KBM-7 (cell line): ENCODE results near the gene SUSD3.
A peak's percentile ranks its signal among the peaks of the same experiment; 100 is the strongest.
"Not testable (repeated sequence)": the region's sequence is repeated elsewhere in the genome, so short reads cannot be mapped to it uniquely, and the experiment has no call there.

Source experiments
- DNase-seq: peaks from one replicate; pipeline ENCODE4 v3.0.0-alpha.2; 2015
- in situ Hi-C: fragments of 300-500 bp; cut with MboI; formaldehyde crosslinking; loops from 2 replicates; pipeline ENCODE4 v1.14.3; 2020; ENCODE audit warnings: low sequenced_read_pairs, low pct_unique_long_range_greater_than_20kb, mixed read lengths

The SUSD3 gene

DNA sequence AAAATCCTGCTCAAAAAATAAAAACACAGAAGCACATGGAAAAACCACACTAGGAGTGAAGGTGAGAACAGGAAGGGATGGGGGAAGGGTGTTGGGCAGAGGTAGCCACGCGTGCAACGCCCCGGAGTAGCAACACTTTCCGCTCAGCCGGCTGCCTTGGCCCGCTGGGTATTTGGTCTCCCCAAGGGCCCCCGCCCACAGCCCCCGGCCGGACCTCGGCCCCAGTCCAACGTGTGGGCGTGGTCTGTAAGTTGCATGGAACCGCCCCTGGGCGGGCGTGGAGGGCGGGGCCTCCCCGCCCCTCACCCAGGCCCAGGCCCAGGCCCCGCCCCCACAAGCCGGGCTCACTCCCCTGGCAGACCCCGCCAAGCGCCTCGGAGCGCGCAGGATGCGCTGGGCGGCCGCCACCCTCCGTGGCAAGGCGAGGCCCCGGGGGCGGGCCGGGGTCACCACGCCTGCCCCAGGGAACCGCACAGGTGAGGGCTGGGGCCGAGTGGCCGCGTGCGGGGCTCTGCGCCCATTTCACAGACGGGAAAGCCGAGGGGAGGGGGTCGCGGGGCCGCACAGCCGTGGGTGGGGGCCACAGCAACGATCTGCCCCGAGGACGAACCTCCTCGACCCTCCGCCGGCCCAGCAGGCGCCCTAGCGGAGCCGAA lies at the start of gene SUSD3:
Gene SUSD3, plus strand, starts transcription at position 347 of the 656 bp plus-strand sequence. Its CDS starts 42 bp downstream, at position 389.
- peak; percentile 64 for DNase-seq
- in situ Hi-C loops = no loop called here

DNA sequence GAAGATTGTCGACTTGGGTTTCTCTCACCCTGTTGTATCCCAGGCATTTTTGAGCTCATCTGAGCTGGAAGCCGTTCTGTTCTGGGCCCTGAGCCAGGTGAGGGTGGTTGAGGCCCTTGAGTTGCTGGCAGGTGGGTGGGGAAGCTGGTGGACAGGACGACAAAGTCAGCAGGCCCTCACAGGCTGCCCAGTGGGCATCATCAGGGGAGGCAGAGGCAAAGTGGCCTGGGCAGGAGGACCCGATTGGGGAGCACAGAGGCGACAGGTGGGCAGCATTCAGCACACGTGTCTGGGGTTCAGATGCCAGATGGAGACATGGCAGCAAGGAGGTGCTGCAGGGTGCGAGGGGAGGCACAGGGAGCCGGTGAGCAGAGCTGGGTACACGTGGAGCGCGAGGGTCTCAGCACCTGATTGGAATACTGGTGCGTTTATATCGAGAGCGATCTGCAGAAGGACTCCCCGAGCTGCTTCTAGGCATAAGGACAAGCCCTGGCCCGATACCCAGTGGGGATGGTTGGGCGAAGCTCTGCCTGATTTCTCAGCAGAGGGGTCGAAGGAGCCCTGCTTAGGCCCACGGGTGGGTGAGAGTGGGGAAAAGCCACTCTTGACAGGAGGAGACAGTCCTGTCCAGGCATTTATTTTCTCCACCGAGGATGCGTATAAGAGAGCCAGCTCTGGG lies 49.0 kb upstream of the SUSD3 start:
- DNase-seq = no peak
- in situ Hi-C loops = no loop called here

DNA sequence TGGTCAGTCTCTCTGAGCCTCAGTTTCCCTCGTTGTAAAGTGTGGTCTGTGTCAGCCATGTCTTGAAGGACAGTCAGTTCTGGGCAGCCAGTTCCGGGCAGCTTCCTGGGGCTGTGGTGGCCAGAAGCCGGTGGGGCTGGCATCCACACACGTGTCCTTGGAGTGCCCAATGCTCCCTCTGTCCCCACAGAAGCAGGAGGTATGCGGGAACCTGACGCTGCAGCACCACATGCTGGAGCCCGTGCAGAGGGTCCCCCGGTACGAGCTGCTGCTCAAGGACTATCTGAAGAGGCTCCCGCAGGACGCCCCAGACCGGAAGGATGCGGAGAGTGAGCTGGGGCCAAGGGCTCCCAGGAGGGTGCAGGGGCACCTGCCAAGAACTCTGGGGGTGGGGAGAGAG lies 48.4 kb upstream of the SUSD3 start:
- DNase-seq = no peak
- in situ Hi-C loops = no loop called here

DNA sequence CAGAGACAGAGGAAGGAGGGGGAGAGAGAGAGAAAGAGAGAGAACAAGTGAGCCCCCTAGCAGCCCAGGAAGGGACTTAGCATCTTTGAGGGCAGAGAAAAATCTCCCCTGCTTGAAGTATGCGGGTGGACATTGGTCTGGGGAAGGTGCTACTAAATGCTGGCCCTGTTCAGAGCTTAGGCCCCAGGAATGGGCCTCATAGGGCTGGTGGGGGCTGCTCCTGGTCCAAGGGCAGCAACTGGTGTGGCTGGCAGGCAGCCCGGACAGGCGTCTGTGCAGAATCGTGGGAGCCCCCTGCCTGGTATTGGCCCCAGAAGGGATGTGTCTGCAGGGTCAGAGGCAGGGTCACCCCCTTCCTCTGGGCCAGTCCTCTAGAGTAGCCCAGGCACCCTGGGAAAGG lies 47.8 kb upstream of the SUSD3 start:
- DNase-seq = no peak
- in situ Hi-C loops = no loop called here

DNA sequence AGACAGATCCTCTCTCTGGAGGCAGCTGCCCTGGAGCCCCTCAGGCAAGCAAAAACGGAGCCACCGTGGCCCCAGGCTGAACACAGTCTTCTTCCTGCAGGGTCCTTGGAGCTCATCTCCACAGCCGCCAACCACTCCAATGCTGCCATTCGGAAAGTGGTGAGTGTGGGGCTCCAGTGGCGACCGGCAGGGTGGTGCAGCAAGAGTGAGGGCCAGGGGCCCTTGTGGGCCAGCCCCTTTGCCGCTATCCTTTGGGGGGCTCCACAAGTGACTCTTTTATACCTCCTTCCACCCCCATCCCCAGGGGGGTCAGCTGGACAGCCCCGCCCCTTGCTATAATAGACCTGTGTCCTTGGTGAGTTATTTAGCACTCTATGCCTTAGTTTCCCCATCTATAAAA lies 47.4 kb upstream of the SUSD3 start:
- no peak for DNase-seq
- in situ Hi-C loops = no loop called here

DNA sequence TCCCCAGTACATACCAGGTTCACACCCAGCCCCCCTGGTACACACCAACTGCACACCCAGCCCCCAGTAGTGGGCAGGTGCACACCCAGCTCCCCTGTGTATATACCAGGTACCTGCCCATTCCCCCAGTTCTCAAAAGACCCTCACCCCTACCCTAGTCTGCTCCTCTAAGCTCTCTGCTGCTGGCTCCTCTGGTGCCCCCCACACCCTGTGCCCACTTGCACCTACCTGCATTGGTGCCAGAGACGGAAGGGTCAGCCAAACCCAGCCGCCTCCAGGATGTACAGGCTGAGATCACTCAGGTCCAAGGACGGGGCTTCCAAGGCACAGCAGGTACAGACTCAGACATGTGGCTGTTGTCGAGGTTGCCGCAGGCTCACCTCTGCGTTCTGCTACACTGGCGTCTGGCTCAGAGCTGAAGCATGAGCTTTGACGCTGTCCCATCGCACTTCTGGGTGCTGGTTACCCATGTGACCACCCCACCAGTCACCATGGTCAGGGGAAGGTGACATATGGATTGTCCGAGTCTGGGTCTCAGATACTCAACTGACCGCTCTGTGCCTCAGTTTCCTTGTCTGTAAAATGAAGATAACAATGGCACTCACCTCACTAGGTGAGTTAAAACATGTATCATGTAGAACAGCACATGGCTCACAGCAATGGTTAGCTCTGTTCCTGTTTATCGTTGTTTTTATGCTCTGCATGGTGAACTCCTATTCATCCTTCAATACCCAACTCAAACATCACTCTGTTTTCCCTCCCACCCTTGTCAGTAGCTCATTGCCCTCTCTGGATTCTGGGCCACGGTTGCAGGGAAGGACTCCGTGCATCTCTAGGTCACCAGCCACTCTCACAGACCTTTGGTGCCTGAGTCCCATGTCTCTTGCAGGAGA lies 45.3 kb upstream of the SUSD3 start:
- DNase-seq = no peak
- in situ Hi-C loops = no loop called here

DNA sequence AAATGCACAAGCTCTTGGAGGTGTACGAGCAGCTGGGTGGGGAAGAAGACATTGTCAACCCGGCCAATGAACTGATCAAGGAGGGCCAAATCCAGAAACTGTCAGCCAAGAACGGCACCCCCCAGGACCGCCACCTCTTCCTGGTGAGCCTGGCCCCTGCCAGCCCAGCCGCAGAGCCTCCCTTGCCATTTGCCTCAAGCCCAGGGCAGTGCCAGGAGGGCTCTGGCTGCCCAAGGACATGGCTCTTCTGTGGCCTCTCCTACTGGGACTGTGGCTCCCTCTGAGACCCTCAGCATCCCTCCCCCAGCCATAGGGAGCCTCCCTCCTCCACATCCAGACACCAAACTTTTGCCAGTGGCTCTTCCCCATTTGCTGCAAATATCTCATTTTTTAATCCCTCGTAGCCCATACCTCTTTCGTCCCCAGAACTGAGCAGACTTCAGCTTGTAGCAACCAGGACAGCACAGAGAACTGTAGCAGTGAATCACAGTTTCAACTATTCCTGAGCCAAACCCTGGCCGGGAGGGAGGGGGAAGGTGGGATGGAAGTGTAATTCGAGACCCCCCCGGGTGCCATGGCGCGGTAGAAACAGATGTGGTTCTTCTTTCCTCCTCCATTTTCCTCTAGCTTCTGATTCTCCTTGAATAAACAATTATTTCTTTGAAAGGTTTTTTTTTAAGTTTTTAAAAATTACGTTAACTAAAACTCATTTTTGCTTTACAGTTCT lies 44.5 kb upstream of the SUSD3 start:
- in situ Hi-C loops = no loop called here
- DNase-seq = no peak

DNA sequence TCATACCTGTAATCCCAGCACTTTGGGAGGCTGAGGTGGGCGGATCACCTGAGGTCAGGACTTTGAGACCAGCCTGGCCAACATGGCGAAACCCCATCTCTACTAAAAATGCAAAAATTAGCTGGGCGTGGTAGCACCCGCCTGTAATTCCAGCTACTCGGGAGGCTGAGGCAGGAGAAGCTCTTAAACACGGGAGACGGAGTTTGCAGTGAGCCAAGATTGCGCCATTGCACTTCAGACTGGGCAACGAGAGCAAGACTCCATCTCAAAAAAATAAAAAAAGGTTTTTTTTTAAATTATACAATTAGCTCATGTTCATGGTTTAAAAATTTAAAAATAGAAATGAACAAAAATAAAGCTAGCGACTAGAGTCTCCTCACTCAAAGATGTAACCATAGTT lies 43.3 kb upstream of the SUSD3 start:
- DNase-seq, in situ Hi-C loops: not testable (repeated sequence)

DNA sequence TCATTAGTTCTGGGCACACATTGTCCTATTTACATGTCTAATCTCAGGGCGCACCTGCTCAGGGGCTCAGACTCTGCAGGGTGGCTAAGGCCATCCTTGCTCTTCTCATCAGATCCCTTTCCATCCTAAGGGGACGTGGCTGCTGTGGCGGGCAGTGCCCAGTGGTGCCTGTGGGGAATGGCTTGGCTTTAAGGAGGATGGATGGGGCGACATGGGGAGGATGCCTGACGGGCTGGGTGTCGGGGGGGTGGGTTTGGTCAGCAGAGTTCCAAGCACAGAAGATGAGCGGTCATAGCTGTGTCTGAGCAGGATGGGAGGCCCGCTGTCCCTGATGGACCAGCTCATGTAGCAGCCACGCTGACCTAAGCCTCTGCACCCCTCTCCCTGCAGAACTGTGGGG lies 40.9 kb upstream of the SUSD3 start:
- in situ Hi-C loops = no loop called here
- no peak for DNase-seq

DNA sequence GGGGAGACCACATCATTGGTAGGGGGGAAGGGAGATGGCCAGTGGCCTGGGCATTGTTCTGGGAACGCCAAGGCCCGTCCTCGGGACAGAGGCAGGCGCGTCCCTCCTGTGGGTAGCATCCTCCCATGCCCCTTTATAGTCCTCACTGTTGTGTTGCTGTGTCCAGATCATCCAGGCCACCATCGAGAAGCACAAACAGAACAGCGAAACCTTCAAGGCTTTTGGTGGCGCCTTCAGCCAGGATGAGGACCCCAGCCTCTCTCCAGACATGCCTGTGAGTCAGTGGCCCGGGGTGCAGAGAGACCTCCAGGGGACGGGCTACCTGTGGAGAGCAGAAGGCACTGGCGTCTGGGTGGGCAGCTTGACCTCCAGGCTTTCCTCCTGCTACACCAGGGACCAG lies 38.4 kb upstream of the SUSD3 start:
- no peak for DNase-seq
- in situ Hi-C loops = no loop called here

DNA sequence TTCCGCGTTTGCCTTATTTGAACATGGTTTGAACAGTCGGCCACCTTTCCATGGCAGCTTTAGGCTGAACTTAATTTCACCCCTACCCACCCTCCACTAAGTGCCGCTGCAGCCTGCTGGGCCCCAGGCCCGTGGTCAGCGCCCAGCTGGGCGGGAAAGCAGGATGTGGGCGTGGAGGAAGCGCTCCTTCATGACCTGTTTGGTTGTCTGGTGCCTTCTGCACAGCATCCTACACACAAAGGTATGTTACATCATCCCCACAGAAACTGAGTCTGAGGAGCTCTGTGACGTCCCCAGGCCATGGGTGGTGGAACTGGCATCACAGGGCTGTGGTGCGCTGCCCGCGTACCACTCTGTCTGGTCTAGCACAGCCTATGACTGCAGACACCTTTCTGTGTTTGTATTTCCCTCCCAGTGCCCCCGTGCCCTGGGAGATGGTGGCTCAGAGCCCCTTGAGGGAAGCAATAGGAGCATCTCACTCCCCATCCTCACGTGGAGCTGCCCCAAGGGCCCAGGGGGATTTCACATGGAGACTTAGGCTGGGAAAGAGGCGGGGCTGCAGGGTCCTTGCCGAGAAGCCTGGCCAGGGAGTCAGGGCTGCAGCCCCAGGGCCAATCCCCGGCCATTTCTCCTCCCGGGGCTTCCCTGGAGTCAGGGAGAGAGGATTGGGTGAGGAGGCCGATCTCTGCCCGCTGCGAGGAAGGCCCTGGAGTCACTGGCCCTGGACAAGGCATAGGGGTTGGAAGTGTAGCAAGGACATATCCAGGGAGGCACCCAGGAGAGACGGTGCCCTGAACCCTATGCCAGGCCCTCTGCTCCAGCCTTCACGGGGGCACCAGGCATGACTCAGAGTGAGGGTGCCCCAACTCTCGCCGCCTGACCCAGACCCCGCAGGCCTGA lies 37.5 kb upstream of the SUSD3 start:
- DNase-seq = peak; percentile 13
- in situ Hi-C loops = no loop called here

DNA sequence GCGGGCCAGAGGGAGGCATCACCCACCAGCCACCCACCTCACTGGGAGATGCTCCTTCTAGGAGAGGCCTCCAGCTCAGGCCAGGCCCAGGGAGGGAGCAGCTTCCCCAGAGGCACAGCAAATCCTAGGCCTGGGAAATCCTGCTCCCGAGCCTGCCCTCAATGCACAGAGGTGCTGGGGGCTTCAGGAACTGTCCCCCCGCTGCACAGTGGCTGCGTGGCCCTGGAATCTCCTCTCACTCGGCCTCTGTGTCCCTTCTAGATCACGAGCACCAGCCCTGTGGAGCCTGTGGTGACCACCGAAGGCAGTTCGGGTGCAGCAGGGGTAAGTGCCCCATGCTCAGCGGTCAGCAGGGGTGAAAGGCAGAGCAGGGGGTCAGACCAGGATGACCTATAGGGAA lies 36.4 kb upstream of the SUSD3 start:
- no peak for DNase-seq
- in situ Hi-C loops = no loop called here

DNA sequence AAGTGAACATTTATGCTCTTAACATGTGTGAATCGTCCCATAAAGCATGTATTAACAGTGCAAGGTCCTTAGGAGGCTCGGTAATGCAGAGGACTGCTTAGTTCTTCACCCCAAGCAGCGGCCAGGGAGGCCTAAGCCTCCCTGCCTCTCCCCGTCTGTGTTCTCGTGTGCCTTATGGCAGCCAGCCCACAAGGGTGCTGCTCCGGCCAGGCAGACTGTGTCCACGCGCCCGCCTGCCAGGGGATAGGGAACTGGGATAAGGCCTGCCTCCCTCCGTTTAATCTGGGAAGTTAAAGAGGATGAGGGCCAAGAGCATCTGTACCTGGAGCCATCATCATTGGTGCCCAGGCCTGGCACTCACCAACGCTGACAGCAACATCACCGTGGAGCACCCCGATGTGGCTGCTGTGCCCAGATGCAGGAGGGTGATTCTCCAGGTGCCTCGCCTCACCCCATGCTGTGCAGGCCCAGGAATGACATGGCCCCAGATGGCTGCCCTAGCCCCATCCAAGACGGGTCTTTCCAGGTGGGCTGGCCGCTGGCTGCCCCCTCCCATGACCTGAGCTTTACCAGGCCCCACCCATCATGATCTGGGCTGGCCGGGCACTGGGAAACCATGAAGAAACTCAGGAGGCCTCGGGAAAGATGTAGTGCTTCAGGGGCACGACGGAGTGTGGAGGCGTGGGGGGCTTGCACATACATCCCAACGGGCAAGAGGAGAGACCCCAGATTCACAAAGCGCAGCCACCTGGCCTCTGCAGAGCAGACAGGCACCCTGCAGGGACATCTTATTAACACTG lies 35.6 kb upstream of the SUSD3 start:
- in situ Hi-C loops = no loop called here
- DNase-seq = no peak

DNA sequence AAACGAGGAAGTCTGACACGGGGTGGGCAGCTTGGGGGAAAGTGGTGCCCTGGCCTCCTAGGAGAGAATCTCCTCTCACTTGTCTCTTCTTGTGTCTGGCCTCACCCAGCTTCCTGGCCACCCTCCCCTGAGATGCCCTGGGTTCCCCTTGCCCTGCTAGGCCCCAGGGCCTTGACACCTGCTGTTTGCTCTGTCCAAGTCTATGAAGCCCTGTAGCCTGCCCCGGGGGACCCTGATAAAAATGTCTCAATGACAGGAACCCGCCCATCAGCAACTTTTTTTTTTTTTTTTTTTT lies 35.0 kb upstream of the SUSD3 start:
- in situ Hi-C loops = no loop called here

DNA sequence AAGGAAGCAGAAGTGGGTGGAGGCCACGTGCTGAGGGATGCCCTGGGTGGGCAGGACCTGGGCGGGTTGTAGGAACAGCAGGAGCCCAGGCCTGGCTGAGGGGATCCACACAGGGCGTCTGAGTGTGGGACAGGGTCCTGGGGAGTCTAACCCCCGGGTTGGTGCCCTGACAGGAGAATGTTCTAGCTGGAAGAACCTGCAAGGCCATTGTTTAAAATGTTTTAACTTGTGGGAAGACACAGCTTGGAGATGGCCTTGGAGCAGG lies 33.9 kb upstream of the SUSD3 start:
- no peak for DNase-seq
- in situ Hi-C loops = no loop called here

More for the DNA sequence above, 35.0 kb upstream of the SUSD3 start:
- DNase-seq = no peak

DNA sequence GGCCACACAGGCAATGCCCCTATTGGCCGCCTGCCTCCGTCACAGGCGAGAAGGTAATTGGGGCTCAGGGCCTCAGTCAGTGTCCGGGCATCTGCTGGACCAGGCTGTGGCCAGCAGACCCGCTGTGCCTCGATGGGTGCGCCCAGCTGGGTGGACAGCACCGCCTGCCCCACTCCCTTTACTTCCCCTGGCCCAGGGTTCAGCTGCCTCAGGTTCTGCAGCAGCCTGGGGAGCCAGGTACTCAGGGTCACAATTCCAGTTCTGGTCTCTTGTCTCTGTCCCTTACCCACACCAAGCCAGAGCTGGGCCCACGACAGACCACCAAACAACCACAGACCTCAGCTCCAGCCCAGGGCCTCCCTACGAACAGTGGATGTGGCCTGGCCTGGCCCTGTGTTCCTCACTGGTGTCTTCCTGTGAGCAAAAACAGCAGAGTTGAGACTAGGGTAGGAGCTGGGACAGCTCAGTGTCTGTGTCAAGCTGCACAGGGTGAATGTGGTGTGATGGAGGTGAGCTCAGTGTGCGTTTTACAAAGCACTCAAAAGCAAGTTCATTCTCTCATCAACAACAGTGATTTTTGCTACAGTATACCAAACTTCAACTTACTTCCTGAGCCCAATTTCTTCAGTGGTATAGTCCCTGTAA lies 33.4 kb upstream of the SUSD3 start:
- in situ Hi-C loops = no loop called here
- DNase-seq = no peak

DNA sequence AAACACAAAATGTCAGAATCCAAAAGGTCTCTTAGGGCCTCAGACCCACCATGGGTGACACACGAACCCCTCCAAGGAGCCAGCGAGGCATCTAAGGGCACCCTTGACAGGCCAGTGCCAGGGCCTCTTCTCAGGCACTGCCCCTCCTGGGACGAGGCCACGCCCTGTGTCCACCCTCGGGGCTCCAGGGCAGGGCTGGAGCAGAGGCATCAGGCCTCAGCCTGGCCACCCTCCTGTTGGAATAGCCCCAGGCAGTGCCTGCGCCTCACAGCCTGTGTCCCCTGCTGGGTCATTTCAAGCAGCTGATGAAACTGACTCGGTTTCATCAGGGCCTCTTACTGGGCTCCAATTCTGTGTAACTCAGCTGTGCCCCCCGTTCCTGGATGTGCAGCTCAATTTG lies 32.8 kb upstream of the SUSD3 start:
- in situ Hi-C loops = no loop called here
- no peak for DNase-seq

DNA sequence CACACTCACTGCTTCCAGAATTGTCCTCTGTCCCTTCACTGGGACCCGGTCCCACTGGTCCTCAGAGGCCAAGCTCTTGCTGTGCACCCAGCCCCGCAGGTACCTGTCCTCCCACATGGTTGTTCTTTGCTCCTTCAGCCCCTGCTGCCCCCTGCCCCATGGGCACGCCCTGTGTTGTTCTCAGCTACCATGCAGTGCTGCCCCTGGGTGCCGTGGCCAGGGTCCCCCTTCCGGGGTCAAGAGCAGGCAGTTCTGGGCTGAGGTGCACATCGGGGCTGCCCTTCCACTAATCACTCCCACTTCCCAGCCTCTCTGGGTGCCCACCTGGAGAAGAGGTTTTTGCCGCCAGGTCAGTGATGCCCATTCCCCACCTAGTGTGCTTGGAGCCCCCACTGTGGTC lies 31.9 kb upstream of the SUSD3 start:
- DNase-seq = no peak
- in situ Hi-C loops = no loop called here
